GF-D8 (cell line): ENCODE data around the gene KCNK17.

Experiments used
- DNase-seq: peaks from one replicate; lab custom pipeline; 2025; lab: John Stamatoyannopoulos, UW

The KCNK17 gene

DNA sequence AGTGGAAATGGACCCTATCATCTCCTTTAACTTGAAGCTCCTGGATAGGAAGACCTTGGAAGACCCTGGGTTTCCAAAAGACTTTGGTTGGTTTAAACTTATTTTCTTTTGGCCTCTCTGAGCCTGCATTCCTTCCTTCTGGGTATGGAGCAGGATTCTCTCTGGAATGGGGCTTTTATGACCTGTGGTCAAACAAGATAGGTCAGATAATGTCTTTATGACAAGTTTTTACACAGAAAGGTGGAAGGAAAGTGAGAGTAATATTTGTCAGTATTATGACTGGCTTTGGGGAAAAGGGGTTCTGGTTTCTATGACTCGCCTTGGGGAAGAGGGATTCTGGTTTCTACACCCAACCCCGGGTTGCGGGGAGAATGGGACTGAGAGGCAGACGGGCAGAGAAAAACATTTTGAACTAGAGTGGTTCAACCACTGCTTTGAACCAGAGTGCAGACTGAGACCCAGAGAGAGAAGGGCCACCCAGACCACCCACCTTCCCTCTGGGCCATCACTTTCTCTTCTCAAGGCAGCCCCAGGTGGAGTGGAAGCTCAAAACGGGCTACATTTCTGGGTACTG lies 47.4 kb downstream of the KCNK17 start:
- no peak for DNase-seq

GRCh38 chr6:39266375-39266774 lies 47.8 kb downstream of the KCNK17 start:
- no peak for DNase-seq

- no peak for DNase-seq
Measured at GRCh38 chr6:39263303-39264037, 50.7 kb downstream of the KCNK17 start.

DNA sequence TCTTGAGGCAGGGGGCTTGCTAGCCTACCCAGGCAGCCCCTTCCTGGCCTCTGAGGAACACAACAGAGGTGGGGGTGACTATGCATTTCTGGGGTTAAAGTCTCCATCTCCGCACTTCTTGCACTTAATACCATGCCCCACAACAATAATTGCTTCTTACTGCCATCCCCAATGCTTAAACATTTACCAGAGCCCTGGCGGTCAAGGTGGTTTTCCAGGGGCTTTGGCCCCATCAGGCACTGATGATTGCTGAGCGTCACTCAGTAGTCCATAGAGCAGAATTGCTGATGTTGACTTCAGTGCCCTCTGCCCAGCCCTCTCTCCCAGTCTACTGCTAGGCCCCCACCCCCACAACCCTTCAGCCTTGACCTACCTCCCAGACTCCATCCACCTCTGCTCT lies 52.5 kb downstream of the KCNK17 start:
- DNase-seq = no peak

- DNase-seq = no peak
Measured at GRCh38 chr6:39260953-39261352, 53.3 kb downstream of the KCNK17 start.

DNA sequence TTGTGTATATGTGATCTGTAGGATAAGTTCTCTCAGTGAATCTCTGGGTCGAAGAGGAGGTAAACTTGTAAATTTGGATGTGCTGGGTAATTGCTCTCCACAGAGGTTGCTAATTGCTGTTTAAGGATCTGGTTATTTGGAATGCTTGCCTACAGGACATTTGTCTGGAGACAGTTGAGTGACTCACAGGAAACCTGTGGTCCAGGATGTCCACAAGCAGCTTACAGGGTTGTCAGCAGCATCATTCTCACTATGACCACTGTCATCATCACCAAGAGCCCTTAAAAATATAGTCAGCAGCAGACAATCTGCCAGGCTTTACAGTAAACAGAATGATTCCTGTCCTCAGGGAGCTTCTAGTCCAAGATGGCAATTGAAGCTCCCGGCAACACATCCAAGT lies 53.8 kb downstream of the KCNK17 start:
- no peak for DNase-seq

DNA sequence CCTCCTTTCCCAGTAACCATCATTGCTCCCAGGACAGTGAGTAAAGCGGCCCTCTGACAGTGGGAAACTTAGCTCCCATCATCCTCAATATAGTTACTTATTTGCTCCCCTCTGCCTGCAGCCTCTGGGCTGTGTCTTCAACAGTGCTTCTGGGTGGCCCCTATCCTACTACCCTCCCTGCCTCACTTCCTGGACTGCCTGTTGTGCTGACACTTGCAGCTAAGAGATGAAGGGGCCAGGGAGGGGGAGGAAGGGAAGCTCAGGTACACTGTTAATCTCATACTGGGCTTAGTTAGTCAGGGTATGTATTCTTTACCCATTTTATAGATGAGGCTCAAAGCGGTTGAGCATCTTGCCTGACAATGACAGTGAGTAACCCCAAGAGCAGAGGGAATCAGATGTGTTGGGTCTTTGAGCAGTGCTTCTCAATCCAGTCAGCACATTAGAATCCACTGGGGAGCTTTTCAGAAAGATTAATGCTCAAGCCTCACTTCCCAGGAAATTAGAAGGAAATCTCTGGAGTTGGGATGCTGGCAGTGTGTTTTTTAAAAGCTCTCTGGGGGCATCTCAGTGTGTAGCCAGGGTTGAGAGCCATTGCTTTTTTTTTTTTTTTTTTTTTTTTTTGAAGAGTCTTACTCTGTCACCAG lies 57.8 kb downstream of the KCNK17 start:
- no peak for DNase-seq

GRCh38 chr6:39254999-39255535 lies 59.2 kb downstream of the KCNK17 start:
- DNase-seq = no peak

GRCh38 chr6:39251406-39251805 lies 62.8 kb downstream of the KCNK17 start:
- DNase-seq = no peak

- no peak for DNase-seq
Measured at GRCh38 chr6:39250507-39250906, 63.7 kb downstream of the KCNK17 start.

- DNase-seq = no peak
Measured at GRCh38 chr6:39249278-39249677, 64.9 kb downstream of the KCNK17 start.
